Brain microvascular endothelial cell (primary cell): ENCODE measurements around the gene RDH13.

Experiments
- DNase-seq: peaks from one replicate; pipeline ENCODE4 v3.0.0-alpha.2; 2020
- H3K27ac ChIP-seq: fragments of 250-450 bp; sonication (Bioruptor Pico); 2 replicates; pipeline ENCODE4 v1.5.1; 2020; ENCODE audit warnings: mild to moderate bottlenecking, moderate library complexity
- H3K27me3 ChIP-seq: fragments of 250-450 bp; sonication (Bioruptor Pico); replicated peaks from 2 replicates; pipeline ENCODE4 v1.5.1; 2020; ENCODE audit warnings: mild to moderate bottlenecking
- H3K36me3 ChIP-seq: fragments of 250-450 bp; sonication (Bioruptor Pico); replicated peaks from 2 replicates; pipeline ENCODE4 v1.5.1; 2020; ENCODE audit warnings: mild to moderate bottlenecking
- H3K4me3 ChIP-seq: 2 replicates; pipeline ENCODE4 v1.5.1; 2011; ENCODE audit warnings: low read depth, mild to moderate bottlenecking, control low read depth, low read length, moderate library complexity
- in situ Hi-C: cut with HindIII; loops from 2 replicates; pipeline ENCODE4 v1.10.0; 2017; ENCODE audit warnings: low sequenced_read_pairs, low pct_ligation_motif_present
- TF ChIP-seq, protein P1 (sequence below): IDR thresholded peaks from 2 replicates; pipeline ENCODE4 v1.5.1; 2011; ENCODE audit warnings: low read depth, mild to moderate bottlenecking, moderate library complexity, low read length, control low read depth, inconsistent platforms; ENCODE audit errors: missing control alignments

Gene RDH13

DNA sequence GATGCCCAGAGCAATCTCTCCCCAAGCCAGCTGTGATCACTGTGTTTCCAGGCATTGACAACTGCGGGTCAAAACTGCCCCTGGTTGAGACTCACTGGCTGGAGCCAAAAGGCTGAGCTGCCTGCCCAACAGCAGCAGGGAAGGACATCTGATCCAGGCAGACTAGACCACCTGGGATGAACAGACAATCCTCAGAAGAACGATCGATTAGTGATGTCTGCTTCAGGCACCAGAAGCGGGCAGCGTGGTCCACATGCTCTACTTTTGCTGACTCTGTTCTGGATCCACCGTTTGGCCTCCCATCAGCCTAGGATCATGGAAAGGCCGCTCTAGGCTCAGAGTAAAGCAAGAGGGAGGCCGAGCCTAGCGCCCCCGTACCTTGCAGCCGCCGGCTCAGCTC lies 15.0 kb downstream of the RDH13 start:
- no peaks in the 10 kb centered on the region for H3K27me3 ChIP-seq
- H3K27ac ChIP-seq: no peak overlapping the region
- H3K36me3 ChIP-seq: peaks cover 43% of the 10 kb centered on the region
- no peak for DNase-seq
- in situ Hi-C loops: no loop called here
- TF ChIP-seq, protein P1, sequence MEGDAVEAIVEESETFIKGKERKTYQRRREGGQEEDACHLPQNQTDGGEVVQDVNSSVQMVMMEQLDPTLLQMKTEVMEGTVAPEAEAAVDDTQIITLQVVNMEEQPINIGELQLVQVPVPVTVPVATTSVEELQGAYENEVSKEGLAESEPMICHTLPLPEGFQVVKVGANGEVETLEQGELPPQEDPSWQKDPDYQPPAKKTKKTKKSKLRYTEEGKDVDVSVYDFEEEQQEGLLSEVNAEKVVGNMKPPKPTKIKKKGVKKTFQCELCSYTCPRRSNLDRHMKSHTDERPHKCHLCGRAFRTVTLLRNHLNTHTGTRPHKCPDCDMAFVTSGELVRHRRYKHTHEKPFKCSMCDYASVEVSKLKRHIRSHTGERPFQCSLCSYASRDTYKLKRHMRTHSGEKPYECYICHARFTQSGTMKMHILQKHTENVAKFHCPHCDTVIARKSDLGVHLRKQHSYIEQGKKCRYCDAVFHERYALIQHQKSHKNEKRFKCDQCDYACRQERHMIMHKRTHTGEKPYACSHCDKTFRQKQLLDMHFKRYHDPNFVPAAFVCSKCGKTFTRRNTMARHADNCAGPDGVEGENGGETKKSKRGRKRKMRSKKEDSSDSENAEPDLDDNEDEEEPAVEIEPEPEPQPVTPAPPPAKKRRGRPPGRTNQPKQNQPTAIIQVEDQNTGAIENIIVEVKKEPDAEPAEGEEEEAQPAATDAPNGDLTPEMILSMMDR: no peak
- no peak overlapping the region for H3K4me3 ChIP-seq

GRCh38 chr19:55046975-55047622 lies 15.8 kb downstream of the RDH13 start:
- DNase-seq: no peak
- in situ Hi-C loops: no loop called here
- no peaks in the 10 kb centered on the region for H3K27me3 ChIP-seq
- H3K36me3 ChIP-seq: peaks cover 44% of the 10 kb centered on the region
- H3K4me3 ChIP-seq: no peak overlapping the region
- TF ChIP-seq, protein P1: no peak
- H3K27ac ChIP-seq: no peak overlapping the region

DNA sequence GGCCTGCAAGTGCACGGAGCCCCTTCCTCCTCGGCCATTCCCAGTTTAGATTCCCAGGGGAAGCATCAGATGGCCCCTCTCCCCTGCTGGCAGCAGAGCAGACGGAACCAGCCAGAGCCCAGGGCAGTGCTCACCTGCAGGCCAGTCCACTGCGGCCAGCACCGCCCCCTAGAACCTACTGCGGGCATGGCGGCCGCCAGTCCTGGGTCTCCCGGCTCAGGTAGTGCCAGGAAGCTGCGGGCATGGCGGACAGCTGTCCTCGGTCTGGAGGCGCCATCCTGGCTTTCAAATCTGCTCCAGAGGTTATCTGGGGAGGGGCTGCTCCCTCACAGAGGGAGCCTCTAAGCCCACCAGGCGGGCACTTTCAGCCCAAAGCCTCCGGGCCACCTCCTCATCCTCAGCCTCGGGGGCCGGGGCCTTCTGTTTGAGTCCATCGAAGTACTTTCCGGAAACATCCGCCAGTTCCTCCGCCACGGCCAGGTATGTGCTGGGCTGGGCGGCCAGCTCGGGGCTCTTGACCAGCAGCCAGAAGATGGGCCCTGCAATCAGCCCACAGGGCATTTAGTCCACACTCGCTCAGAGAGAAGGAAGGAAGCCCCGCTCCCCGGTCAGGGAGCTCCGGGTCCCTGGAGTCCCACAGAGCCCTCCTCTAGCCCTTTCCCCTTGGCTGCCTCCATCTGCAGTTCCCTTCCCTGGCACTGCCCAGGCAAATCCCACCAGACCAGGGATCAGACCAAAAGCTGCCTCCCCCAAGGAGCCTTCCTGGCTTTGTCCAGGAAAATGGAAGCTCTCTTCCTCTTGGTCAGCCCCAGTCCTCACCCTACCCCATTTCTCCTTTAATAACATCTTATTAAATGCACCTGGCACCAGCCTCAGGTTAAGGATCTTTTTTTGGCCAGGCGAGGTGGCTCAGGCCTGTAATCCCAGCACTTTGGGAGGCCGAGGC lies 17.9 kb downstream of the RDH13 start:
- H3K27me3 ChIP-seq: no peaks in the 10 kb centered on the region
- no peak overlapping the region for H3K27ac ChIP-seq
- TF ChIP-seq, protein P1: no peak
- H3K36me3 ChIP-seq: peaks cover 44% of the 10 kb centered on the region
- DNase-seq: no peak
- no peak overlapping the region for H3K4me3 ChIP-seq
- in situ Hi-C loops: no loop called here

- no peak for DNase-seq
- in situ Hi-C loops: no loop called here
- TF ChIP-seq, protein P1: no peak
- no peak overlapping the region for H3K27ac ChIP-seq
- no peaks in the 10 kb centered on the region for H3K27me3 ChIP-seq
- peaks cover 44% of the 10 kb centered on the region for H3K36me3 ChIP-seq
- H3K4me3 ChIP-seq: no peak overlapping the region
Measured at GRCh38 chr19:55044286-55044685, 18.7 kb downstream of the RDH13 start.

GRCh38 chr19:55042688-55043087 lies 20.3 kb downstream of the RDH13 start:
- in situ Hi-C loops: no loop called here
- peaks cover 32% of the 10 kb centered on the region for H3K36me3 ChIP-seq

More at GRCh38 chr19:55042688-55043087, 20.3 kb downstream of the RDH13 start:
- TF ChIP-seq, protein P1: no peak
- Histone ChIP-seq H3K27me3 (no peaks in the 10 kb centered on the region), H3K27ac (no peak overlapping the region), H3K4me3 (no peak overlapping the region)
- DNase-seq: no peak
